ENCODE measurements around the gene CABP4. TPM values are rescaled to one million over a fixed set of nuclear protein-coding genes. Genes with fewer than 3 reads are reported as not detected.

The CABP4 gene
- total and polyA plus RNA-seq, 2 donors (not counting 3 experiments of a cell fraction or from before 2014, with no cell fraction given): 2.4 to 5.0 TPM

DNA sequence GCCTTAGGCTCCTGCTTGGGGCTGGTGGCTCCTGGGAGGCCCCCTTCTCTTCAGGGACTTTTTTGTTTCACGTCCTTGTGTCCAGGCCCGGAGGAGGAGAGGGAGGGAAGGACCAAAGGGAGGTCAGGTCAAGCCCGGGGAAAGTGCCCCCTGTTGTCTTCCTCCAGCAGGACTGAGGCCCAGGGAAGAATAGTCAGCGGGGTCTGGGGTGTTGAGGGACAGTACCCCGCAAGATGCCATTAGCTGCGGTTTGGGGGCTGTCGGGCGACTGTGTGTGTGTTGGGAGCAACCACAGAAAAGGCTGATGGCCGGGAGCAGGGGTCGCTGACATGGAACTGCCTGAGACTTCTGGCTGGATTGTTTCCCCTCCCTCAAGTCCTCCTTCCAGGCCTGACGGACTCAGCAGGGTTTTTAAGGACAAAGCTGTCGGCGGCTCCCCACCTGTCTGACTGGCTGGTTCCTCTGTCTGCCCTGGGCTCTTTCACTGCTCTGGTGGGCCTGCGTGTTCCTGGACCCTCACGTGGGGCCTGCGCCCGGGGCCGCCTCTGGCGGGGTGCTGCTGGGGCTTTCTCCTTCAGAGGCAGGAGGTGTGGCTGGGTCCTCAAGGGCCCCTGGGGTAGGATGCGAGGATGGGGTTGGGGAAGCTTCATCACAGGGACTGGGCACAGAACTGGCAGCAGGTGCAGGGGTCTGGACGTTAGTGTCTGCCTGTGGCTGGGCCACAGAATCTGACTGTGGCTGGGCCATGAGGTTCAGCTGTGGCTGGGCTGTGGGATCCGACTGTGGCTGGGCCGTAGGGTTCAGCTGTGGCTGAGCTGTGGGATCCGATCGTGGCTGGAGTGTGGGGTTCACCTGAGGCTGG, 4.1 kb upstream of the CABP4 start:
- no peaks in the 10 kb centered on the region for H4K20me1 ChIP-seq (replicated peaks; ENCODE audit: control insufficient read depth, extremely low read depth, insufficient read depth, low read length)
- H3K27me3 ChIP-seq (ENCODE audit: control insufficient read depth in 2 of 2, insufficient read depth in 2 of 2, low read length in 2 of 2): no peaks in the 10 kb centered on the region
- H3K79me2 ChIP-seq (ENCODE audit: control insufficient read depth, insufficient read depth, low read length): no peaks in the 10 kb centered on the region
- H3K27ac ChIP-seq (ENCODE audit: insufficient read depth, low read depth, low read length): no peak overlapping the region
- no peaks in the 10 kb centered on the region for H3K9me3 ChIP-seq (replicated peaks; ENCODE audit: control insufficient read depth, insufficient read depth, low read length)
- intact Hi-C loops (cut with micrococcal nuclease) (no loop called here), dilution Hi-C loops (cut with MboI; ENCODE audit: extremely low pct_ligation_motif_present, low sequenced_read_pairs) (no loop called here)
- no peak overlapping the region for H2AFZ ChIP-seq (ENCODE audit: low read depth, low read length)
- no peak overlapping the region for H3K9ac ChIP-seq (replicated peaks; ENCODE audit: extremely low read depth, insufficient read depth, low read length)
- no TSS peak for BruUV-seq (replicated peaks)
- FAIRE-seq: no peak
- CTCF ChIA-PET: interaction anchor here (0.8 to 1.4 kb wide), 9 partner anchors 8 to 208 kb away, joined by 3 to 10 read pairs (median 4); partner anchors contain the start of genes AIP, CORO1B, PPP1CA and RAD9A
- no peak for DNase-seq (ENCODE audit: low read depth, low spot score)
- no peak for TF ChIP-seq GATA2 (IDR thresholded peaks at IDR 0.05; ENCODE audit: insufficient read depth, insufficient read length, low read depth, low read length)
- no peak for TF ChIP-seq POLR2AphosphoS5 (IDR thresholded peaks at IDR 0.05; ENCODE audit: insufficient read depth, low read depth, low read length)
- TF ChIP-seq POLR2A (IDR thresholded peaks at IDR 0.05; ENCODE audit: low read depth, low read length): no peak
- no peak for TF ChIP-seq JUN (IDR thresholded peaks at IDR 0.05; ENCODE audit: borderline replicate concordance, insufficient read depth, insufficient read length, low read depth)
- TF ChIP-seq, protein P1, sequence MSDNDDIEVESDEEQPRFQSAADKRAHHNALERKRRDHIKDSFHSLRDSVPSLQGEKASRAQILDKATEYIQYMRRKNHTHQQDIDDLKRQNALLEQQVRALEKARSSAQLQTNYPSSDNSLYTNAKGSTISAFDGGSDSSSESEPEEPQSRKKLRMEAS (IDR thresholded peaks at IDR 0.05; ENCODE audit: insufficient read depth, insufficient read length): no peak
- TF ChIP-seq, protein P2, sequence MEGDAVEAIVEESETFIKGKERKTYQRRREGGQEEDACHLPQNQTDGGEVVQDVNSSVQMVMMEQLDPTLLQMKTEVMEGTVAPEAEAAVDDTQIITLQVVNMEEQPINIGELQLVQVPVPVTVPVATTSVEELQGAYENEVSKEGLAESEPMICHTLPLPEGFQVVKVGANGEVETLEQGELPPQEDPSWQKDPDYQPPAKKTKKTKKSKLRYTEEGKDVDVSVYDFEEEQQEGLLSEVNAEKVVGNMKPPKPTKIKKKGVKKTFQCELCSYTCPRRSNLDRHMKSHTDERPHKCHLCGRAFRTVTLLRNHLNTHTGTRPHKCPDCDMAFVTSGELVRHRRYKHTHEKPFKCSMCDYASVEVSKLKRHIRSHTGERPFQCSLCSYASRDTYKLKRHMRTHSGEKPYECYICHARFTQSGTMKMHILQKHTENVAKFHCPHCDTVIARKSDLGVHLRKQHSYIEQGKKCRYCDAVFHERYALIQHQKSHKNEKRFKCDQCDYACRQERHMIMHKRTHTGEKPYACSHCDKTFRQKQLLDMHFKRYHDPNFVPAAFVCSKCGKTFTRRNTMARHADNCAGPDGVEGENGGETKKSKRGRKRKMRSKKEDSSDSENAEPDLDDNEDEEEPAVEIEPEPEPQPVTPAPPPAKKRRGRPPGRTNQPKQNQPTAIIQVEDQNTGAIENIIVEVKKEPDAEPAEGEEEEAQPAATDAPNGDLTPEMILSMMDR (IDR thresholded peaks at IDR 0.05; ENCODE audit: extremely low read depth in 1 of 2, insufficient read depth in 1 of 2, low read depth in 1 of 2, low read length in 2 of 2): no peak
- no peak for TF ChIP-seq MYC (IDR thresholded peaks at IDR 0.05; ENCODE audit: low read depth, low read length)
- H3K9me1 ChIP-seq (replicated peaks; ENCODE audit: control insufficient read depth, extremely low read depth, insufficient read depth, low read length): no peaks in the 10 kb centered on the region
- H3K4me1 ChIP-seq (ENCODE audit: control insufficient read depth, extremely low read depth, insufficient read depth, low read length): peaks cover 7% of the 10 kb centered on the region
- POLR2A ChIA-PET: interaction anchor here (1.5 kb wide), 1 partner anchor 10 kb away, joined by 4 read pairs; no protein-coding TSS in a partner anchor
- no peak overlapping the region for H3K4me2 ChIP-seq (ENCODE audit: insufficient read depth, low read length)
- no peak overlapping the region for H3K4me3 ChIP-seq (replicated peaks in 1 of 3; ENCODE audit: insufficient read depth in 1 of 3, low read depth in 1 of 3, low read length in 3 of 3)
- H3K36me3 ChIP-seq (ENCODE audit: control insufficient read depth in 2 of 2, extremely low read depth in 1 of 2, insufficient read depth in 2 of 2, low read length in 2 of 2): no peaks in the 10 kb centered on the region
